IPS DF 4.7 (cell line): ENCODE measurements around the gene CORO2B.

Experiments
- DNase-seq: peaks from one replicate; pipeline ENCODE4 v3.0.0-alpha.2; 2013; ENCODE audit warnings: low spot score; ENCODE audit errors: extremely low read depth

The CORO2B gene

GRCh38 chr15:68572309-68572708 is 6.5 kb upstream of the CORO2B start:
- no peak for DNase-seq

GRCh38 chr15:68572921-68573320 is 5.9 kb upstream of the CORO2B start:
- no peak for DNase-seq

- DNase-seq = no peak
These were observed 4.7 kb upstream of the CORO2B start for GRCh38 chr15:68574046-68574445.

GRCh38 chr15:68574629-68575028 is 4.2 kb upstream of the CORO2B start:
- DNase-seq = no peak

- no peak for DNase-seq
These were observed 2.4 kb upstream of the CORO2B start for GRCh38 chr15:68576235-68576892.

- no peak for DNase-seq
These were observed 416 bp upstream of the CORO2B start for GRCh38 chr15:68578175-68578979.

GRCh38 chr15:68580026-68580882 is 1.5 kb downstream of the CORO2B start:
- no peak for DNase-seq

- DNase-seq = no peak
These were observed 2.0 kb downstream of the CORO2B start for GRCh38 chr15:68580883-68581155.

- no peak for DNase-seq
These were observed 2.9 kb downstream of the CORO2B start for GRCh38 chr15:68581725-68582124.

GRCh38 chr15:68582236-68582635 is 3.4 kb downstream of the CORO2B start:
- no peak for DNase-seq

GRCh38 chr15:68582864-68583263 is 4.1 kb downstream of the CORO2B start:
- DNase-seq = no peak

- no peak for DNase-seq
These were observed 4.5 kb downstream of the CORO2B start for GRCh38 chr15:68583321-68583720.

GRCh38 chr15:68583936-68584755 is 5.4 kb downstream of the CORO2B start:
- no peak for DNase-seq

GRCh38 chr15:68584756-68585573 is 6.2 kb downstream of the CORO2B start:
- DNase-seq = no peak

GRCh38 chr15:68585574-68586273 is 6.9 kb downstream of the CORO2B start:
- DNase-seq = no peak

GRCh38 chr15:68586274-68586961 is 7.6 kb downstream of the CORO2B start:
- no peak for DNase-seq

- no peak for DNase-seq
These were observed 9.1 kb downstream of the CORO2B start for GRCh38 chr15:68587769-68588385.

GRCh38 chr15:68589053-68589452 is 10.3 kb downstream of the CORO2B start:
- DNase-seq = no peak
